ENCODE results near the gene LYPD4. TPM values are rescaled to one million over a fixed set of nuclear protein-coding genes. Genes with fewer than 3 reads are reported as not detected.
"Not testable (repeated sequence)": the region's sequence is repeated elsewhere in the genome, so short reads cannot be mapped to it uniquely, and the experiment has no call there.

Gene LYPD4
- total RNA-seq, 1 donor from 2014 or later, result not detected

DNA sequence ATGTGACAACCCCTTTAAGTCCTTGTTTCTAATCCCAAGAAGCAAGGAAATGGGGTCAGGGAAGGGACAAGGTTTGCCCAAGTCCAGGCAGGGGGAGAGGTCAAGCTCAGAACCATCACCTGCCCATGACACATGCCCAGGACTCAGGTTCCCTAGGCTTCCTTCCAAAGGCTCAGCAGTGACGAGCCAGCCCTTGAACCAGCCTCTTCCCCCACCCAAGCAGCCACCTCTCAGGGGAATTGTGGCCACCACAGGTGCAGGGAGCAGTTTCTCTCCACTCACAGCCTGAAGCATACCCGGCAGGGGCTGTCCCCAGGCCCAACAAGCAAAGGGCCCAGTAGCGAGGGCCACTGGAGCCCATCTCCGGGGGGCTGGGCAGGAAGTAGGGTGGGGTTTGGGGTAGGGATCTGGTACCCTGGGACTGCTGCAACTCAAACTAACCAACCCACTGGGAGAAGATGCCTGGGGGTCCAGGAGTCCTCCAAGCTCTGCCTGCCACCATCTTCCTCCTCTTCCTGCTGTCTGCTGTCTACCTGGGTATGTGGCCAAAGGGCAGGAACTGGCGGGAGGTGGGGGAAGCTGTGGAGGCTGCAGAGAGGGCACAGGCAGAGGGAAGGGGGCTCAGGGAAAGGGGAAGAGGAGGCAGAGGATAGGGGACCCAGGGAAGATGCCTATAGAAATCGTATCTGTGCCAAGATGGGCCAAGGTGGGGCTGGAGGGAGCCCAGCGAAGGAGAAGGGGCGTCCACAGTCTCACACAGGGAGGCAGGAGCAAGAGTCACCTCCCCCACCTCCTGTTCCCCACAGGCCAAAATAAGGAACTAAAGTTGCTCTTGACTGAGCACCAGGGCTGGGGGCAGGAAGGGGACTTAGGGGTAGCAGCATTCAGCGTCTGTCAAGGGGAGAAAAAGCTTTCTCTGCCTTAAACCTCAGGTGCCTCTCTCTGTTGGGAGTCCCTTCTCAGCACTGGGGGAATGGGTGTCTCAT lies 32.7 kb upstream of the LYPD4 start, which contains the start of gene CD79A:
TSS of gene CD79A (plus strand) at position 433 of the 986 bp plus-strand sequence. CDS start at position 459, 26 bp downstream.
- no peak for ATAC-seq
- intact Hi-C loops (cut with DNase I), result no loop called here
- no peak for DNase-seq (ENCODE audit: missing footprints)

DNA sequence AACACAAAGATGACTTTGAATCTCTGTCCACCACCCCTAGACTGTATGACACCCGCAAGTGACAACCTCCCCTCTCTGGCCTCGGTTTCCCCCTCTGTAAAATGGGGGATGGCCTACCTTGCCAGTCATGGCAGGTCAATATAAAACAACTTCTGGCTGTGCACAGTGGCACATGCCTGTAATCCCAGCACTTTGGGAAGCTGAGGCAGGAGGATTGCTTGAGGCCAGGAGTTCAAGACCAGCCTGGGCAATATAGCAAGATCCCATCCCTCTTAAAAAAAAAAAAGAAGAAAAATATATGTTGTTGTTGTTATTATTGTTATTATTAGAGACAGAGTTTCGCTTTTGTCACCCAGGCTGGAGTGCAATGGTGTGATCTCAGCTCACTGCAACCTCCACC lies 31.5 kb upstream of the LYPD4 start:
- ATAC-seq; intact Hi-C loops (cut with DNase I); DNase-seq (ENCODE audit: missing footprints): not testable (repeated sequence)

GRCh38 chr19:41872775-41873647 lies 28.5 kb upstream of the LYPD4 start:
- intact Hi-C loops (cut with DNase I), result loop anchor here (2.0 to 5.0 kb wide), 2 partner anchors 59 to 78 kb away; no protein-coding TSS in a partner anchor
- ATAC-seq, result peak; percentile 67
- DNase-seq (ENCODE audit: missing footprints), result peak; percentile 92

GRCh38 chr19:41872384-41872774 lies 27.9 kb upstream of the LYPD4 start:
- DNase-seq (ENCODE audit: missing footprints) (peak; percentile 27), ATAC-seq (no peak)
- intact Hi-C loops (cut with DNase I), result loop anchor here (2.0 to 5.0 kb wide), 2 partner anchors 60 to 78 kb away; no protein-coding TSS in a partner anchor

DNA sequence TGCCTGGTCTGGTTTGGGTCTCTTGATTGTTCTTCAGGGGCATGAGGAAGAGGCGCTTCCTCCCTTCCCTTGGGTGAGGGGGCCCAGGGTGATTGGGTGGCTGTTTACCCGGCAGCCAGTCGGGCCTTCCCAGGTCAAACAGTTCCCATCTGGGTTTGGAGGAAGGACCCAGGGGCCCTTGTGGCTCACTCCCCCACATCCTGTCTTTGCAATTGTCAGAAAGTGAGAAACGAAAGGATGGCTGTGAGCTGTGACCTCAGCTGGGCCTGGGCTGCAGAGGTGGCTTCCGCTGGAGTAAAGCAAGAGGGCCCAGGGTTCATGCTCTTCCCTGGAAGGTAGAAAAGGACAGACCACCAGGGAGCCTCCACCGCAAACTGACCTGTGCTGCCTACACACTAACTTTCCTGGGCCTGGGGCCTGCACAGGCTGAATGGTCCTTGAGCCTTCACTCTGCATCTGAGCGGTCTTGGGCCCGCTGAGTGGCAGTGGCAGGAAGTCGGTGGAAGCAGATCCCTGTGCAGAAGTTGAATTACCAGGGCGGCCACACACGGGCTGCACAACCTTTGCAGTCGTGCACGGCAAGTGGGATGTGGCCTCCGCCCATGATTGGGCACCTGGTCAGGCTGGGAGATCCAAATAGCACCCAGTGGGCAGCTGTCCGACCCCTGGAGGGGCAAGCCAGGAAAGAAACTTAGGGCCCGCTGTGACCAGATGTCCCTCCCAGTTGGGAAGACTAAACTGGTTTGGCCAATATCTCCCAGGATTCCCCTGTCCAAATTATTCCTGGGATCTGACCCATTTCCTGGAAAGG lies 27.3 kb upstream of the LYPD4 start:
- ATAC-seq, result no peak
- DNase-seq (ENCODE audit: missing footprints), result peak; percentile 66
- intact Hi-C loops (cut with DNase I), result loop anchor here (2.0 to 5.0 kb wide), 2 partner anchors 61 to 79 kb away; no protein-coding TSS in a partner anchor

DNA sequence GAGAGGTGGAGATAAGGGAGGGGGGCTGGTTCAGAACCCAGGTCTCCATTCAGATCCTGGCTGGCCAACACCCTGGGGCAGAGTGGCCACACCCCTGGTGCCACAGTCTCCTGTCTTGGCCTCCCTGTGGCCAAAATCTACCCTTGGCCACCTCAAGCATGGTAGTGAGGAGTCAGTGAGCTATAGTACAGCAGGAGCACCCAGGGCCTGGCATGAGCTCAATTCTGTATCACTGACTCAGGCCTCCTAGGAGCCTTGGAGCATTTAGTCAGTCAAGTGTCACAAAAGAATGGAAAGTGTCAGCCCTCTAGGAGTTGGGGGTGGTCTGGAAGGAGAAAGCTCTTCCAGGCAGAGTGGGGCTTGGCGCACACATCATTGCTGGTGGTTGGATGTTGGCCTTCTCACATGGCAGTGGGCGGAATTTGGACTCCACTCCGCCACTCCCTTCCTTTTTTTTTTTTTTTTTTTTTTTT lies 26.0 kb upstream of the LYPD4 start:
- intact Hi-C loops (cut with DNase I), result loop anchor here (5.0 kb wide), 1 partner anchor 62 kb away; no protein-coding TSS in a partner anchor
- ATAC-seq, result no peak
- peak; percentile 15 for DNase-seq (ENCODE audit: missing footprints)

DNA sequence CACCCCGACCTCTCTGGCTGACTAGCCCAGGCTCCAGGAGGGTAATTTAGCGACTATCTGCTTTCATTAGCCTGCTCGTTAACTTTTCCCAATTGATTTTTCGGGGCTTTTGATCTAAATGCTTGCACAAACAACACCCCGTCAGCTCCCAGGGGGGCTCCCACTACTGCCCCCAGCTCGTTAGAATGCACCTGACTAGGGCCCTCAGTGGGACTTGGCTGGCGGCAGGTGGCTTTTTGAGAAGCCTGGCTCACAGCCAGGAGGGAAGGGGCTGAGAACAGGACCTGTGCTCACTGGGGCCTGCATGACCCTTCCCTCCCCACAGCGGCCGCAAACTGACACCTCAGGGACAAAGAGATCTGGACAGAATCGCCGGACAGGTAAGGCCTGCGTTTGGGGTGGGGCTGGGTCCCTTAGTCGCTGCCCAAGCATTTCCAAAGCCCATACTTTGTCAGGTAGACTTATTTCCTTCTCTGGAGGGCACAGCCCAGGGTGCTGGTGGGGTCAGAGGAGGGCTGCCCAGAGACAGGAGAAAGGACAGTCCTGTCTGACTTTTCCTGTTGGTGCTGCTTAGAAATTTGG lies 25.0 kb upstream of the LYPD4 start:
- intact Hi-C loops (cut with DNase I), result no loop called here
- DNase-seq (ENCODE audit: missing footprints), result peak; percentile 20
- ATAC-seq, result no peak

DNA sequence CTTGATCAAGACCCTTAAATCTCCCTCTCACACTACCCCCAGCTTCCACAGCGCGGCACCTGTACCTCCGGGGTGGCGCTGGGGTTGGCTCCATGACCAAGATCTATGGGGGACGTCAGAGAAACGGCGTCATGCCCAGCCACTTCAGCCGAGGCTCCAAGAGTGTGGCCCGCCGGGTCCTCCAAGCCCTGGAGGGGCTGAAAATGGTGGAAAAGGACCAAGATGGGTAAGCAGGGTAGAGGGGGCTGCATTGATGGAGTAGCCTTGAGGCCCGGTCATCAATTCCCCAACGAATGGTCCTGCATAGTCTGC lies 24.5 kb upstream of the LYPD4 start:
- DNase-seq (ENCODE audit: missing footprints) (peak; percentile 34), ATAC-seq (no peak)
- intact Hi-C loops (cut with DNase I), result no loop called here

DNA sequence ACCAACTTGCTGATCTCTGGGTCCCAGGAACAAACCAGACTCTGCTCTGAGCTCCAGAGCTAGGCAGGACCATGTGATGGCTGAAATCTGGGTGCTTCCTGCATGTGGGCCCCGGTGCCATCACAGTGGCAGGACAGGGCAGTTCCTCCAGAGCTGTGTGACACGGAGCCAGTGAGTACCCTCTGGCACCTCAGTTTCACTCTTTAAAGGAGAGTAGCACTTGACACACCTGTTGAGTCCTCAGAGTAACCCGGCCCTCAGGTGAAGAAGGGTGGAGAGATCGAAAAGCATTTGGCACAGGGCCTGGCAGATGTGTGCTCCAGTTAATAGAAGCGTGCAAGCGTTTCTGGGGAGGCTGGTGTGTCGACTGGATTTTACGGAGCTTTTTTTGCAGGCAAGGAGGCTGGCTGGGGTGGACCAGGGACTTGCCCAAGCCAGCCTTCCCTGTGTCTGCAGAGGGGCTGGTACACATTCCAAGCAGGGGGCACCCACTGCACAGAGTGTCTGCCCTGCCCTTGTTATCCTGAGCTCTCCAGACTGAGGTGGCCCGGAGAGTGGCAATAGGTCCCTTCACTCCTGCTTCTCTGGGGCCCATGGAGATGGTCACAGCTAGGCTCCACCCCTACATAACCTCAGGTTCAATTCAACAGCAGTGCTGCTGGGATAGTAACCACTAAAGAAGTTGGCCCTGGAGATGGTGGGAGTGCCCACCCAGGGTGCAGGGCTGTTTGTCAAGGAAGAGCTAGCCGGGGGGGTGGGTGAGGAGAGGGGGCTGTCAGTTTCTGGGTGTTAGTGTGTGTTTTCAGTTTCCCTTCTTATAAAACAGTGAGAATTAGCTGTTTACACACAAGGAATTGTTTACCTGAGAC lies 23.9 kb upstream of the LYPD4 start:
- no peak for ATAC-seq
- intact Hi-C loops (cut with DNase I), result no loop called here
- DNase-seq (ENCODE audit: missing footprints), result peak; percentile 23

DNA sequence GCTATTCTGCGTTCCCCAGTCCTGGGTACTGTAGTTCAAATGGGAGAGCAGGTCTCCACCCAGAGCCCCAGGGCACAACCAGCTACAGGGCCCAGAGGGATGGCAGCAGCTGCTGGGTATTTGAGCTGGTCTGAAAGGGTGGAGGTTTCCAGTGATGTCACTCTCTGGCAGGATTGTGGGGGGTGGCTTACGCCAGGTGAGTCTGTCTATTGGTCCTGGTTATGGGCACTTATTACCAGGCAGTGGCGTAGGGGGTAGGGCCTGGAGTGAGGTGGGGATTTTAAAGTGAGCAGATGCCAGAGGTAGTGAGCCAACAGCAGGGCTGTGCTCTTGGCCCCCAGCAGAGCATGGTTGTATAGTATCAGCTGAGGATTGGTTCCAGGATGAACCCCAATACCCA lies 21.8 kb upstream of the LYPD4 start:
- ATAC-seq, result no peak
- peak; percentile 4 for DNase-seq (ENCODE audit: missing footprints)
- intact Hi-C loops (cut with DNase I), result no loop called here

GRCh38 chr19:41864374-41864773 lies 19.9 kb upstream of the LYPD4 start:
- intact Hi-C loops (cut with DNase I), result loop anchor here (5.0 kb wide), 1 partner anchor 93 kb away; the partner anchor contains the start of gene RABAC1
- ATAC-seq (no peak), DNase-seq (ENCODE audit: missing footprints) (peak; percentile 41)

DNA sequence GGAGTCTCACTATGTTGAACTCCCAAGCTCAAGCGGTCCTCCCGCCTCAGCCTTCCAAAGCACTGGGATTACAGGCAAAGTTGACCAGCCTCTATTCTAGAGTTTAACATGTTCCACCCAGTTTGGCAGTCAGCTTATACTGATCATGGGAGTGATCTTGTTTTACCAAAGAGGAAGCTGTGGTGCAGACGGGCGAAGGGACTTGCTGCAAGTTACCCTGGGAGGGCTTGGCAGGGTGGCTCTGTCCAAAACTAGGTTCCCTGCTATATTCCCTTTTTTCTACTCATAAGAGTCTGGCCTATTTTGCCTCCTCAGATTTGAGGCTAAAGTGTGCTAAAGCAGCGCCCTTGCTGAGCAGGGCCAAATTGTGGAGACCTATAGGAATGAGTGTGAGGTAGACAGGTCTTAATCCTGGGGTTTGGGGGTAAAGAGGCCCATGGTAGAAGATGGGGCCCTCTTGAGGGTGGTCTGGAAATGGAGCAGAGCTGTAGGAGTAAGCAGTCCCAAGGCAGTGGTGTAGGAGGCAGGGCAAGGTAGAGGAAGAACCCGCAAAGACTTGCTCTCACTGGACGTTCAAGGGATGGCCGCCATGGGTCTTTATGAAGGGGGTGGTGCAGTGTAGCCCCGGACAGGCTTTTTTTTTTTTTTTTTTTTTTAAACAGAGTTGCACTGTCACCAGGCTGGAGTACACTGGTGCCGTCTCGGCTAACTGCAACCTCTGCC lies 18.9 kb upstream of the LYPD4 start:
- intact Hi-C loops (cut with DNase I), result loop anchor here (5.0 kb wide), 1 partner anchor 94 kb away; the partner anchor contains the start of gene RABAC1
- peak; percentile 41 for DNase-seq (ENCODE audit: missing footprints)
- no peak for ATAC-seq

GRCh38 chr19:41862445-41862986 lies 18.0 kb upstream of the LYPD4 start:
- no peak for DNase-seq (ENCODE audit: missing footprints)
- intact Hi-C loops (cut with DNase I), result loop anchor here (5.0 kb wide), 1 partner anchor 95 kb away; the partner anchor contains the start of gene RABAC1
- ATAC-seq, result no peak

GRCh38 chr19:41861846-41862245 lies 17.4 kb upstream of the LYPD4 start:
- DNase-seq (ENCODE audit: missing footprints) (no peak), ATAC-seq (no peak)
- intact Hi-C loops (cut with DNase I), result loop anchor here (5.0 kb wide), 1 partner anchor 95 kb away; the partner anchor contains the start of gene RABAC1

DNA sequence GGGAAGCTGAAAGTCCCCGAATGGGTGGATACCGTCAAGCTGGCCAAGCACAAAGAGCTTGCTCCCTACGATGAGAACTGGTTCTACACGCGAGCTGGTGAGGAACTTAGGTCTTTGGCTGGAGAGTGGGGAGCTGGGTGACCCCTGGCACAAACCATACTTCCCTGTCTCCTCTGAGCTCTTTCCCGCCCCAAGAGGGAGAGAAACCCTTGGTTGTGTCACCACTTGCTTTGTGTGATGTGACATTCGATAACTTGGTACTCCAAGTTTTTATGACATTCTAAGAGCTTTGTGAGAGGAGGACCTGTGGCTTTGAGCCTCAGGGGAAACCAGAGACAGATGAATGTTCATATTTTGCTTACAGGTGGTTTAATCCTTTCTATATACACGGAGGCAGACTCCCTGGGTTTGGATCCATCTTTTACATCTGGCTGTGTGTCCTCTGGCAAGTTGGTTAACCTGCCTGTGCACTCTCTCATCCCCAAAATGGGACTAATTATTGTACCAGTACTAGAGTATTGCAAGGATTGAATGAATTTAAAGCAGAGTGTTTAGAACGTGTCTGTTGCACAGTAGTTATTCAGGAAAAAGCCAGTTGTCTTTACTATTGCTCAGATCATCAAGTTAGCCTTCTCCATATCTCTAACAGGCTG lies 16.8 kb upstream of the LYPD4 start:
- no peak for ATAC-seq
- intact Hi-C loops (cut with DNase I), result loop anchor here (5.0 kb wide), 1 partner anchor 96 kb away; the partner anchor contains the start of gene RABAC1

More for the DNA sequence above, 16.8 kb upstream of the LYPD4 start:
- DNase-seq (ENCODE audit: missing footprints), result no peak

All from Right ventricle myocardium inferior (tissue), 1 donor.